SK-N-SH (cell line): ENCODE measurements around the gene NDEL1. TPM values are rescaled to one million over a fixed set of nuclear protein-coding genes. Genes with fewer than 3 reads are reported as not detected.

Experiments
- polyA plus RNA-seq, 3 experiments: library from polyadenylated mRNA; depleted of rRNA; stranded (reverse); fragments of >200 nt; gene quantifications; 2 replicates each; pipeline ENCODE4 v1.2.3, GENCODE V29; 2012
- small RNA-seq, 7 experiments: library from RNA; depleted of rRNA; stranded (forward); fragments of <200 nt; gene quantifications; one replicate each; pipeline ENCODE3, GENCODE V24; 2012

The NDEL1 gene
- polyA plus RNA-seq, 1 of the 3 experiments (the other 2 are of a cell fraction): 49.5 TPM

Small RNA genes lying within 50 kb of the gene (small RNA-seq; reads per million reads assigned to genes)
- gene RNU7-43P: 0 to 18.7 (median 12.2) reads per million in 7 experiments

Other genes starting within 250 kb of the NDEL1 start
- 3.7 and 4.3 TPM in 2 replicates for gene BORCS6, start 245.7 kb upstream of the NDEL1 start, polyA plus RNA-seq (2012; rRNA removed)
- gene AURKB, start 225.3 kb upstream of the NDEL1 start, polyA plus RNA-seq (2012; rRNA removed): 28.8 and 43.9 TPM in 2 replicates
- gene CTC1, start 187.8 kb upstream of the NDEL1 start, polyA plus RNA-seq (2012; rRNA removed): 11.0 and 12.6 TPM in 2 replicates
- 22.4 and 24.0 TPM in 2 replicates for gene PFAS, start 186.6 kb upstream of the NDEL1 start, polyA plus RNA-seq (2012; rRNA removed)
- gene RANGRF, start 147.2 kb upstream of the NDEL1 start, polyA plus RNA-seq (2012; rRNA removed): 47.3 and 55.9 TPM in 2 replicates
- 4.1 and 5.6 TPM in 2 replicates for gene SLC25A35, start 140.5 kb upstream of the NDEL1 start, polyA plus RNA-seq (2012; rRNA removed)
- gene ARHGEF15, start 125.6 kb upstream of the NDEL1 start, polyA plus RNA-seq (2012; rRNA removed): not detected in 2 replicates
- not detected in 2 replicates for gene ODF4, start 96.0 kb upstream of the NDEL1 start, polyA plus RNA-seq (2012; rRNA removed)
- 4,770 and 5,684 TPM in 2 replicates for gene RPL26, start 52.7 kb upstream of the NDEL1 start, polyA plus RNA-seq (2012; rRNA removed)
- gene RNF222, start 38.1 kb upstream of the NDEL1 start, polyA plus RNA-seq (2012; rRNA removed): not detected in 2 replicates
- 58.3 and 64.2 TPM in 2 replicates for gene MYH10, start 194.8 kb downstream of the NDEL1 start, polyA plus RNA-seq (2012; rRNA removed)